TTC549 (cell line): ENCODE measurements around the gene ANXA6.

ENCODE experiments used
- FAIRE-seq: peaks from 2 replicates; lab custom pipeline; 2012; peaks lifted over from hg19 to GRCh38; lab: Jason Lieb, UNC

ANXA6 gene

DNA sequence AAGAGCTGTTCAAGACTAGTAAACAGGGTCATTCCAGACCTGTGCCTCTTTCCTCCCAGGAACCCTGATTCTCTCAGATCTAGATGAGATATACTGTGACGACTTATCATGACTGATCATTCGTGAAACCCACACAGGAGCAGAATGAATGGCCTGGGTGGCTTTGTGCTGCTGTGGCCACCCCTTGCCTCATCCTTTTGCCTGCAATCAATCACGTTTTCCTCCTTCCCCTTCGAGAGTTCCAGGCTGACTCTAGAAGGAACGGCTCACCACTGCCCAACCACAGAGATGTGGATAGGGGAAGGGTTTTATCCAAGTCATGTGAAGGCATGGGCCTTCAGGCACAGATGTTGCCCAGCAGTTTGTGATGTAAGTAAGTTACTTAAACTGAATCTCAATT lies 5.8 kb downstream of the ANXA6 start:
- FAIRE-seq, result no peak

DNA sequence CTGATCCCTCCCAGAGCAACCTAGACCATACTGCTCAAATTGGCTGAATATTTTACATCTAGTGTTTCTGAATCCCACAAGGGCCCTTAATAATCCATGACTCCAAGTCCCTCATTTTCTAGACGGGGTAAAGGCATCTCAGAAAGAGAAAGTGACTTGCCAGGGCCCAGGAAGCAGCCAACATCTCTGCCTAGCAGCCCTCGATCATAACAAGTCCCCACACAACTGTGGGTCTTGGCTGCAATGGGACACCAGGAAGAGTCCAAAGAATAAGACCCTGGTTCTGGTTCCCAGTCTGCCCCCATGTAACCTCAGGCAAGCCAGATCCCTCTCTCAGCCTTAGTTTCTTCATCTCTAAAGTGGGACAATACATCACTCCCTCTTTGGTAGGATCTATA lies 6.3 kb downstream of the ANXA6 start:
- FAIRE-seq, result no peak

DNA sequence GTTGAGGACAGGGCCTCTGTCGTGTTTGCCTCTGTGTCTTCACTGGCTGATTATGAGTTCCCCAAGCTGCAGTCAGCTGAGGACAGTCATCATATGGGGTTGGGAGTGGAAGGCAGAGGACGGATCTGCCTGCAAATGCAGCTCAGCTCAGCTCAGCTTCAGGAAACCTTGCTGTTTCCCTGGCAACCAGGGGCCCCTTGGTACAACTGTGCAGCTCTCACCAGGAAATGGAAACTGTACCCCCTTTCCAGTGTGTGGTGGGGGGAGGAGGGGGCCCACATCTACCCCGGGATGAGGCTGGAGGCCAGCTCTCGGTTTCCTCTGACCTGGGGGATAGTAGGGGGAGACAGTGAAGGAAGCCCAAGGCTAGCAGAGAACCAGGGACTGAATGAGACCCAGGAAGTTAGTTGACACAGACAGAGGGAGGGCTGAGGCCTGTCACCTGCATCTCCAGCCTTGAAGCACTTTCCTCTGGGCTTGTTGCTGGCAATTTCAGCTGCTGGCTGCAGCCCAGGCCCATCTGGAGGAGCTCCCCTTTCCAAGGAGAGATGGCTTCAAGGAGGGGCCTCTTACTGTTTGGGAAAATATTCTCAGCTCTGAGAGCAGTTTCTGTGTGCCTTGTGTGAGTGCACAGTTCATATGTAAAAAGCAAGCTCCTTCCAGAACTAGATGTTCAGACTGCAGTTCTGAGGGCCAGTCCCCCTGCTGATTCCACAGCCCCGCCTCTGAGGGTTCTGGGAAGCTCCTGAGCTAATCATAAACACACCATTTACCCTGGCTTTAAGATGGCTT lies 6.9 kb downstream of the ANXA6 start:
- no peak for FAIRE-seq

DNA sequence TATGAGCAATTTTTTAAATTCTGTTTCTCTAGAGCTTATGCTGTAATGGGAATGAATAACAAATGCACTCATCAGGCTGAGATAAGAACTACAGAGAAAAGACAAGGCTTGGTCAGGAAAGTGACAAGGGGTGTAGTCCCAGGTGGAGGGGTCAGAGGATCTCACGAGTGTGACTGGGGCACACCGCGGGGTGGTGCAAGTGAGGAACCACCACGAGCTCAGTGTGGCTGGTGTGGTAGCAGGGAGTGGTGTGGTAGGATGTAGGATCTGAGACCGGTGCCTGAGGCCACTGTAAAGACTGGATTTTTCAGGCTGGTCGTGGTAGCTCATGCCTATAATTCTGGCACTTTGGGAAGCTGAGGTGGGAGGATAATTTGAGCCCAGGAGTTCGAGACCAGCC lies 9.0 kb downstream of the ANXA6 start:
- FAIRE-seq, result no peak

DNA sequence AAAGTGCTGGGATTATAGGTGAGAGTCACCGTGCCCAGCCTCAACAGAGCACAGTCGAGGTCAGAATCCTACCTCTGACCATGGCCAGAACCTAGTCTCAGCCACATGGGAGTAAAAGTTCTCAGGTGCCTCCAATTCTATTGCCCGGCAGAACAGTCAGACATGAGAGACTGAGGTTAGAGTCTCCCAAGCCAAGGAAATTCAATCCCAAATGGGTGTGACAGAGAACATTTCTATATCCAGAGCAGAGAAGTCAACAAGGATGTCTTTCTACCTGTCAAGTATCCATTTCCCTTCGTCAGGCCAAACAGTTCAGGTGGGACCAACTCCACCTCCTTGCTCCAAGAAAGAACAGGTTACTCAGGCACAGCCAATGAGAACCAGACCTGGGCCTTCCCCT lies 10.5 kb downstream of the ANXA6 start:
- FAIRE-seq, result no peak

DNA sequence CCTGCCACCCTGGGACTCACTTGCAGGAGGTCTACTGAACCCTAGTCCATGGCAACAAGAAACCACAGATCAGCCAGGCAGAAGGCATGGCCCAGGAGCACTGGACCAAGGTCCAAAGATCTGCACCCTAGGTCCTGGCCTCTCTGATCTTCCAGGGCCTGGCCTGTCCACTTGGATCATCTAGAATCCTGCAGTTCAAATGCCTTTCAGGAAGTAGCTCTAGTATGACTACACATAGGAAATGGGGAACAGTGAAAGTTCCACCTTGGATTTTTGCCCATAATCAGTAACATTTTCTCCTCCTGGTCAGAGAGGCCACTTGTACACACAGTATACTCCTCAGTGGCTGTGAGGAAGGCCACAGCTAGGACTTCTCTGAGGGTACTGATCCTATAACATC lies 11.5 kb downstream of the ANXA6 start:
- FAIRE-seq, result no peak

DNA sequence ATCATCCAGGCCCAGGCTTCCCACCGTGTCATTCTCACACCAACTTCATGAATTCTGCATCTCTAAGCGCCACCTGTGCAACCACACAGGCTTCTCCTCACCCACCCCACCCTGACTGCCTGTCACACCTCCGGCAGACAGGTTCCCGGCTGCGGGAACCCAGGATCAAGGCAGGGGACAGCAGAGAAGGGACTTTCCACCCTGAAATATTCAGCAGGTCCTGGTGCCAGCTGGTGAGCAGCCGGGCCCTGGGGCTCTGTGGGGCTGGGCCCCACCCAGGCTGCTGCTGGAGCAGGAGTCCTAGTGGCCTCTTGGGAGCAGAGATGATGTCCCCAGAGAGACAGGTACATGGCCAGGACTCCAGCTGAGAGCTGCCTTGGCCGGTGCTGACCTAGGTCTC lies 12.7 kb downstream of the ANXA6 start:
- FAIRE-seq, result no peak

DNA sequence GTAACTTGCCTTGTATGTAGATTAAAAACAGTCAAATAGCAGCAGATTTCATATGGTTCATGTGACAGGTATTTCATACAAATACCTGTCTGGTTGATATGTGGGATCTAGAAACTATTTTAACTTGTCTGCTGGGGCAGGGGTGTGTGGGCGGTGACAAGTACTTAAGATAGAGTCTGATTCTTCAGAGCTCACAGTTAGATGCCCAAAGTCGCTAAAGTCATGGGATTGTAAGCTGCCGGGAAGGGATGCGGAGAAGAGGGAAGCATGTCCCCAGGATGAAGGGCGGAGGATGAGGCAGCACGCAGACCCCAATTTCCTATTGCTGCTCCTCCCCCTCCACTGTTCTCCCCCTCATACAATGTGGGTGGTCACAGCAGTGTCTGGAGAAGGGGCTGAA lies 13.3 kb downstream of the ANXA6 start:
- no peak for FAIRE-seq

DNA sequence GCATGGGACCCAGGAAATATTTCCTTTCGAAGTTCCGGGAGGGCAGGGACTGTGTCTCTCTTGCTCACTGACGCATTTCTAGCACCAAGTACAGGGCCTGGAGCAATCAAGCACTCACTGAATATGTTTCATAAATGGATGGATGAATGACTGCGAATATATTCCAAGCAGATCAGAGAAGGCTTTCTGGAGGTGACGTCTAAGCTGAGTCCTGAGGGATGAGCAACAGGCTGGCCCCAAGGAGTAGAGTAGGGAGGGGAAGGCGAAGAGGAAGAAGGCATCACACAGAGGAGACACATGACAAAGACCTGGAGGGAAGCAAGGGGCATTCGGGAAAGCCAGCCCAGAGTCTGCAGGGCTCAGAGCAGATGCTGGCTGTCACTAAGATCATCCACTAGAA lies 13.9 kb downstream of the ANXA6 start:
- no peak for FAIRE-seq

DNA sequence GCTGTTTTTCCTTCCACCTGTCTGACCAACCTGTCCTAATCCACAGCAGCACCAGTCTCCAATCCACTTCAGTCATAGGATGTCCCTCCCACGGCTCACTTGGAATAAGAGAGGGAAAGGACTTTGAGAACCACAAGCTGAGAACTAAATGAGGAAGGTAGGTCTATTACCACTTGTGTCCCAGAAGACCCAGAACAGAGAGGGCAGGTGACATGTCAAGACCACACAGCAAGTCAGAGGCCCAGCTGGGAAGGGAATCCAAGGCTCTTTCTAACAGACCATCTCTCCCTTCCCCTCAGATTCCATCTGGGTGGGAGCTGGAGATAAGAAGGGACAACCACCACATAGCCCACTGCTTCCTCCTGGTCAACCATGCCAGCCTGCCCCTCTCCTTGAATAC lies 14.6 kb downstream of the ANXA6 start:
- FAIRE-seq, result no peak

DNA sequence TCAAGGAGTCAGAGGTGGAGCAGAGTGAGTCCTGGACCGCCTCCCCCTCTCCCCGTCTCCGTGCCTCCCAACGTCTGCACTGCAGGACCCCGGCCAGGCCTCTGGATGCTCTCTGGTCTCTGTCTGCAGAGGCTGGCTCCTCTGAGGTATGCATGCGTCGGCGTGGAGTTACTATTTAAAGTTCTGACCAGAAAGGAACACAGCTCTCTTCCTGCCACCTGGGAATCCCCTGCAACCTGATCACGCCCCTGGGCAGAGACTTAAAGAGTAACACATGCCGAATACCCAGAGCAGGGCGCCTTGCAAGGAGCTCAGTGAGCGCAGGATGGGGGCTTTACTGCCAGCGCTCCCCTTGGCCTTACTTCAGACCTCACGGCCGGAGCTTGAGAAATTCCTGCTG lies 16.0 kb downstream of the ANXA6 start:
- FAIRE-seq, result no peak

DNA sequence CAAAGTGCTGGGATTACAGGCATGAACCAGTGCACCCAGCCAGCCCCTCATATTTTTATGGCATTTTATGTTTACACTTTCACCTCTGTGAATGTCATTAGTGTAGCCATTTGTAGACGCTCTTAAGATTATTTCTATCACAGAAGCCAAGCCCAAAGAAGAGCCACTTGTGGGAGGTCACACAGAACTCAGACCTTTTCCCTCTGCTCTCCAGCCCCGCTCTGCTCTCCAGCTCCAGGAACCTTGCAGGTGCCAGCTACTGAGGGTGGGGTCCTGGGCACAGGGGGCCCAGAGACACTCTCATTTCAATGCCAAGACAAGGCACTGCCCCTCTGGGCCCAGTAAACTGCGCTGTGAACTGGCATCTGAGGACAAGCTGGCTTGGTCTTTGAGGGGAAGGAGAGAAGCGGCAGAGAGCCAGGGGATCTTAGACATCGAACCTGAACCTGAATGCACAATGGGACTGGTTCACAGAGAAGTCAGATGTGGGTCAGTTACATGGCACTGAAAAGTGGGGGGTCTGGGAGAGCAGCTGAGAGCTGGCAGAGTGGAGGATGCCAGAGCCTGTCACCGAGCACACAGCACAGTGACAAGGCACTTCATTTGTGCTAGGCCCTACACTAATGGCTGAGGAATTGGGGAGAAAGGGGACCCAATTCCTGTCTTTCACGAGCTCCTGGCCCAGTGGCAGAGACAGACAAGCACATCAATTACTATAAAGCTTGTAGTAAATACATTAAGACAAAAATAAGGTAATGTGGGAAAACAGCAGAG lies 16.7 kb downstream of the ANXA6 start:
- FAIRE-seq, result no peak

DNA sequence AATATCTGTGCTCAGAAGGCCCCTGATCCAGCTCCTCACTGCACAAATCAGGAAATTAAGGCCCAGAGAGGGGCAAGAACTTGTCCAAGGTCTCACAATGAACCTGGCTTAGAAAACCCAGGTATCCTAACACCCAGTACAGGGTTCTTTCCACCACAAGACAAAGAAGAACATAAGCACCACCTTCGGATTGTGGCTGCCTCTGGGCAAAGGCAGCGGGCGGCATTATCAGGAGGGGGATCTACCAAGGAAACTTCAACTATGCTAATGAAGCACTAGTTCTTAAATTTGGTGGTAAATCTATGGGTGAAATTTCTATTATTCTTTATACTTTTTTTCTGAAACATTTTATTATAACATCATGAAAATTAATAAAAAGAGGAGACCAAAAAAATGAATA lies 17.9 kb downstream of the ANXA6 start:
- FAIRE-seq, result no peak

DNA sequence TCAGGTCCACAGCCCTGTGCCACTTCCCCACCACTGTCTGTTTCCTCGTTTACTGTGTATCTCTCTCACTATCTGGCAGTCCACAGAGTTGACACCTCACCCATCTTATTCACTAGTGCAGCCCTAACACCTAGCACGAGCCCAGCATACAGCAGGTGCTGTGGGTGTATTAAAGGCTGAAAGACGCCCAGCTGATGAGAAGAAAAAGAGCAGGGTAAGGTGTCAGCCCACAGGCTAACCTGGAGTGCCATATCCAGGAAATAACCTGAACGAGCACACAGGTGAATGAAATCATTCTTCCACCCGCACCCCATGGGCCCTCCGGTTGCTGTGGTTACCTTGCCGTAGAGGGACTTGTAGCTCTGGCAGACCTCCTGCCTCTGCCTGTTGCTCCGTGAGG lies 18.6 kb downstream of the ANXA6 start:
- no peak for FAIRE-seq

DNA sequence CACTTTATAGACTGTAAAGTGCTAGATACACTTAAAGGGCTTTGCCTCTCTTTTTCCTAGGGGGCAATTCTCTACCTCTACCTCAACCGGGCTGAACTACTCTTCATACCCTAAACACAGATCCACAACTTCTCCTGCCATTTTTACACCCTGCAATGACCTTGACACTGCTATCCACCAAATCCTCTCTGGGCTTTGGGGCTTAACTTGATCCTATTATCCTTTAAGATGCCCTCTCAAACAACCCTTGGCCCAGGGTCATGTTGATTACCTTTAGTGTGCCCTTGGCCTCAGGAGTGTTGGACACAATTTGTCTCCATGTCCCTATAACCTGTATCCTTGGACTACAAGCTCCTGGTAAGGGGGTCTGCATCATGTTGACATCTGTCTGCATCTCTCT lies 19.5 kb downstream of the ANXA6 start:
- FAIRE-seq, result no peak

DNA sequence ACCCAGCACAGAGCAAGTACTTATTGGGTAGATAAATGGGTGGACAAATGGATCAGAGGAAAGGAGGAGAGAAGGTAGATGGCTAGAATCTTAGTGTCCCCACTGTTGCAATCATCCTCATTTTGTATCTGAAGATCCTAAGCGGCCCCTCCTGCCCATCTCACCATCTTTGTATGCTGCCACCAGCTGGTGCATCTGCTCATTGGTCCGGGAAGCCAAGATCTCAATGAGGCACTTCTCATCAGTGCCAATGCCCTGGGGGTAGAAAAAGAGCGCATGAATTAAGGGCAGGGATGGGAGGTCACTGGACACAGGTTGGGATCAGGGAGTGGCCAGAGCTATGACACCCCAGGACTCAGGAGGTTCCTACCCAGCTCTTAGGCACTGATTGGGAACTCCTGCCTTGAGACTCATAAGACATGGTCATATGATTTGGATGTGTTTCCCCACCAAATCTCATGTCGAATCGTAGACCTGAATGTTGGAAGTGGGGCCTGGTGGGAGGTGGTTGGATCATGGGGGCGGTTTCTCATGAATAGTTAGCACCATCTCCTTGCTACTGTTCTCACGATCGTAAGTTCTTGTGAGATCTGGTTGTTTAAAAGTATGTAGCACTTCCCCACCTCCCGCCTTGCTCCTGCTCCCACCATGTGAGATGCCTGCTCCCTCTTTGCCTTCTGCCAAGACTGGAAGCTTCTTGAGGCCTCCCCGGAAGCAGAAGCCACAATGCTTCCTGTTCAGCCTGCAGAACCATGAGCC lies 20.3 kb downstream of the ANXA6 start:
- FAIRE-seq, result no peak

DNA sequence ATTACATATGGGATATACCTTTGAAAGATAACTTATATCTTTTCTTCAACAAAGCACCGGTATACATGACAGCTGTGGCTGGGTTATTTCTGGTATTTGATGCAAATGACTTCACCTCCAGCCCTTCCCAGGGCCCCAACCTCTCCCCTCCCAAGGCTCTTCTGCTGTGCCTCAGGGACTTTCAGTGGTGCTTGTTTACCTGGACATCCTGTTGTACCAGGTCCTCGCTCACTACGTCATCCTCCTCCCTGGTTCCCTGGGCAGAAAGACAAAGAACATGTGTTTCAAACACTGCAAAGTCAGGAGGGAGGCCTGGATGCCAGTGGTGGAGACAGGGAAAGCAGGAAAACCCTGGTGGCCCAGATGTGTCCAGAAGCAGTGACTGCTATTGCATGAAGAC lies 23.4 kb downstream of the ANXA6 start:
- no peak for FAIRE-seq

DNA sequence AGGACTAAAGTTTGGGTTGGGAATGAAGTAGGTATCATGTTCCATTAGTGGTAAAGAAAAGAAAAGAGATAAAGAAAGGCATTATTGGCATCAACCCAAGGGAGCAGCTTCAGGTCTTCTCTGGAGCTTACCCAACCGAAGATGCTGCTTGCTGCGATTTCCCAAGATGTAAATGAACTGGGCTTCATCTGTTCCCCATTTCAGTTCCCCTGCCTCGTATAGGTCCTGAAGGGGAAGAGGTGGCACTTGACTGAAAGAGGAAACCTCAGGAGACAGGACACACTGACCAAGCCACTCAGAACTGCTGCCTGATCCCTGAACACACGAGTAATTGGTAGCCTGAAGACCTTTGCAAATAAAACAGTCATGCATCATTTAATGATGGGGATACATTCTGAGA lies 24.6 kb downstream of the ANXA6 start:
- FAIRE-seq, result no peak

DNA sequence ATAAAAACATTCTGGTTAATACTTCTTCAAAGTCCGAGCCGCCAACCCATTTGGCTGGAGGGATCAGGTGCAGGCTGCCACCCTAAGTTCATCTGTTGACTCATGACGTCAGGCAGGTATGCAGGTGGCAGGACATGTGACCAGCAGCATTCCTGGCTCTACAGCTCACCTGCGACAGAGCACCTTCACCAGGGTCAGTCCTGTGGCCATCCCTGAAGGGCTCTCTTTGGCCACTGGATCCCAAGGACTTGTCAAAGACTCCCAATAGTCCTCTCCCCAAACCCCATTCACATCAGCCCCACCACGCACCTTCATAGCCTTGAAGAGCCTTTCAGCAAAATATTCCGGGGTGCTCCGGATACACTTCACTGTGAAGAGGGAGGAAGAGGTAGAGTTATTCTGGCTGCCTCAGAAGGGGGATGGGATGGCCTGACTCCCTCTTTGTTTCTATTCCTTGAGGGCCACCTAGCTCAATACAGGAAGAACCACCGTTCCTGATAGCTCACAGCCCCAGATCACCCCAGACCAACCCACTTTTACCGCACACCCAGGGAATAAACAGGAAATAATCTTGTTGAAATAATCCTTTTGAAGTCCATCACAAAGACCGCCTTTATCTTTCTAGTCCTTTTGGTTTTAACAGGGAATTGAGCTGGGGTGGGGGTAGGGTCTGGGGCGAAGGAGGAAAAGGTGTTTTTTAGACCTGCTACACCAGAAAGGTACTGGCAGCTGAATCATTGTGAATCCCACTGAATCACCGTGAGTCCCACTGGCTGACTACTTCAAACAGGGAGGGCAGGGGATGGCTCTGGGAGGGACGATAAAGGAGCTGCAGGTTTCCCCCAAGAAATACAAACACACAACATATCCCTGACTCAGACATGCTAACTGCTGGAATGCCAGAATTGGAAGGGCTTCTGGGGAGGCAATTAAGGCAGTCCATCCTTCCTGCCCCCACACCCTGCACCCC lies 26.4 kb downstream of the ANXA6 start:
- FAIRE-seq, result no peak

DNA sequence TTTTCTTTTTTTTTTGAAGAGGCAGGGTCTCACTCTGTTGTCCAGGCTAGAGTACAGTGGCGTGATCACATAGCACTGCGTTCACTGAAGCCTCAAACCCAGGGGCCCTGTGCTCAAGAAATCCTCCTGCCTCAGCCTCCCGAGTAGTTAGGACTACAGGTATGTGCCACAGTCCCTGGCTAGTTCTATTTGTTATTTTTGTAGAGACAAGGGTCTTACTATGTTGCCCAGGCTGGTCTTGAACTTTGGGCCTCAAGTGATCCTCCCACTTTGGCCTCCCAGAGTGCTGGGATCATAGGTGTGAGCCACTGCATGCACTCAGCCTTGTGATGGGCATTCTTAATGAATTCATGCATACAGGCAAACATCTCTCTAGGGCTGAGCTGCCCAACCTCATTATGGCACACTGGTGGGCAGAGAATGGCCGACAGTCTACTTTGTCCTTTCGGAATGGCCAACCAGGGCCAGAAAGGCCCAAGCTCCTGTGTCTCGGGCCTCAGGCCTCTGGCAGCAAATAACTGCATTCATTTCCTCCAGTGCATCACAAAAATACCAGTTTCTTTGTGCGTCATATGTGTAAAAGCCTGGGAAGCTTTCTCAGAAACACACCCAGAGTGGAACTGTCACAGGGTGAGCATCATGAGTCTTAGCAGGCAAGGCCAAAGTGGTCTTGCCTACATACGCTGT lies 27.2 kb downstream of the ANXA6 start:
- no peak for FAIRE-seq

DNA sequence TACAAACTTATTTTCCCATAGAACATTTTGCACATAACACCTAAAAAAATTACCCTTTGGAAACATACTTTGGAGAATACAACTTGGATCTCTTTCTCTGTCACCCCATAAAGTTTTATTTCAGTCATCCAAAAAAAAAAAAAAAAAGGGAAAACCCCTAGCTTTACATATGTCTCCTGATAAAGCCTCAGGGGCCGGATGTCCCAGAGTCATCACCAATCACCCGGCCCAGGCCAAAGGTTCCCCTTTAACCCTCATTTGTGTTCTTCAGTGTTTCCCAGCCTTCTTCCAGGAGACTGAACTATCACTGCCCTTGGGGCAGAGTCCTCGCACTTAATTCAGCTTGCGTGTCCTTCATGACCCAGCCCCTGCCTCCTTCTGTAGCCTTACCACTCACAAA lies 28.8 kb downstream of the ANXA6 start:
- no peak for FAIRE-seq
